HL-60 (cell line): ENCODE data around the gene PRKAG1.

Source experiments
- GABPA ChIP-seq: IDR thresholded peaks from 2 replicates; pipeline ENCODE4 v1.6.1; 2012; ENCODE audit warnings: low read depth
- POLR2AphosphoS5 ChIP-seq: IDR thresholded peaks from 2 replicates; pipeline ENCODE4 v1.6.1; 2012; ENCODE audit warnings: low read depth
- SPI1 ChIP-seq: IDR thresholded peaks from 2 replicates; pipeline ENCODE4 v1.6.1; 2012; ENCODE audit warnings: low read depth, mild to moderate bottlenecking, borderline replicate concordance
- TF ChIP-seq, protein P1 (sequence below): IDR thresholded peaks from 2 replicates; pipeline ENCODE4 v1.6.1; 2012; ENCODE audit warnings: low read depth; ENCODE audit not compliant: insufficient replicate concordance
- TF ChIP-seq, protein P2 (sequence below): IDR thresholded peaks from one replicate; pipeline ENCODE4 v1.5.1; 2011; ENCODE audit warnings: low read length, control low read depth, inconsistent platforms; ENCODE audit not compliant: insufficient read depth

DNA sequence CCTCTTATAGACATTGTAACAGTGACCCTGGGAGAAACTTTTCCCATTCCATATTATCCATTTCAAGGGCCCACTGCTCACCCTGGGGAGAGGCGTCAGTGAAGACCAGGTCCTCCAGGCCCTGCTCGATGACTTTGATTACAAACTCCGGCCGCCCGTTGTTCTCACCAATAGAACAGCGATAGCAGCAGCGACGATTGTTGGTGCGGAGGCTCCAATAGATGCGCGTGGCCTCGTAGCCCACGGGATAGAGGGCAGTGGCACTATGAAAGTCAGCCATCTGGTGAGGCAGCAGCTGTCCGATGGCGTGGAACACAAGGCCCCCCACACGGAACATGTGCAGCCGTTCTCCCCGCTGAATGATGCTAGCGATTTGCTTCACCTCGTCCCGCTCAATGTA is 7.5 kb upstream of the PRKAG1 start:
- TF ChIP-seq, protein P1, sequence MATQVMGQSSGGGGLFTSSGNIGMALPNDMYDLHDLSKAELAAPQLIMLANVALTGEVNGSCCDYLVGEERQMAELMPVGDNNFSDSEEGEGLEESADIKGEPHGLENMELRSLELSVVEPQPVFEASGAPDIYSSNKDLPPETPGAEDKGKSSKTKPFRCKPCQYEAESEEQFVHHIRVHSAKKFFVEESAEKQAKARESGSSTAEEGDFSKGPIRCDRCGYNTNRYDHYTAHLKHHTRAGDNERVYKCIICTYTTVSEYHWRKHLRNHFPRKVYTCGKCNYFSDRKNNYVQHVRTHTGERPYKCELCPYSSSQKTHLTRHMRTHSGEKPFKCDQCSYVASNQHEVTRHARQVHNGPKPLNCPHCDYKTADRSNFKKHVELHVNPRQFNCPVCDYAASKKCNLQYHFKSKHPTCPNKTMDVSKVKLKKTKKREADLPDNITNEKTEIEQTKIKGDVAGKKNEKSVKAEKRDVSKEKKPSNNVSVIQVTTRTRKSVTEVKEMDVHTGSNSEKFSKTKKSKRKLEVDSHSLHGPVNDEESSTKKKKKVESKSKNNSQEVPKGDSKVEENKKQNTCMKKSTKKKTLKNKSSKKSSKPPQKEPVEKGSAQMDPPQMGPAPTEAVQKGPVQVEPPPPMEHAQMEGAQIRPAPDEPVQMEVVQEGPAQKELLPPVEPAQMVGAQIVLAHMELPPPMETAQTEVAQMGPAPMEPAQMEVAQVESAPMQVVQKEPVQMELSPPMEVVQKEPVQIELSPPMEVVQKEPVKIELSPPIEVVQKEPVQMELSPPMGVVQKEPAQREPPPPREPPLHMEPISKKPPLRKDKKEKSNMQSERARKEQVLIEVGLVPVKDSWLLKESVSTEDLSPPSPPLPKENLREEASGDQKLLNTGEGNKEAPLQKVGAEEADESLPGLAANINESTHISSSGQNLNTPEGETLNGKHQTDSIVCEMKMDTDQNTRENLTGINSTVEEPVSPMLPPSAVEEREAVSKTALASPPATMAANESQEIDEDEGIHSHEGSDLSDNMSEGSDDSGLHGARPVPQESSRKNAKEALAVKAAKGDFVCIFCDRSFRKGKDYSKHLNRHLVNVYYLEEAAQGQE: no peak
- TF ChIP-seq, protein P2, sequence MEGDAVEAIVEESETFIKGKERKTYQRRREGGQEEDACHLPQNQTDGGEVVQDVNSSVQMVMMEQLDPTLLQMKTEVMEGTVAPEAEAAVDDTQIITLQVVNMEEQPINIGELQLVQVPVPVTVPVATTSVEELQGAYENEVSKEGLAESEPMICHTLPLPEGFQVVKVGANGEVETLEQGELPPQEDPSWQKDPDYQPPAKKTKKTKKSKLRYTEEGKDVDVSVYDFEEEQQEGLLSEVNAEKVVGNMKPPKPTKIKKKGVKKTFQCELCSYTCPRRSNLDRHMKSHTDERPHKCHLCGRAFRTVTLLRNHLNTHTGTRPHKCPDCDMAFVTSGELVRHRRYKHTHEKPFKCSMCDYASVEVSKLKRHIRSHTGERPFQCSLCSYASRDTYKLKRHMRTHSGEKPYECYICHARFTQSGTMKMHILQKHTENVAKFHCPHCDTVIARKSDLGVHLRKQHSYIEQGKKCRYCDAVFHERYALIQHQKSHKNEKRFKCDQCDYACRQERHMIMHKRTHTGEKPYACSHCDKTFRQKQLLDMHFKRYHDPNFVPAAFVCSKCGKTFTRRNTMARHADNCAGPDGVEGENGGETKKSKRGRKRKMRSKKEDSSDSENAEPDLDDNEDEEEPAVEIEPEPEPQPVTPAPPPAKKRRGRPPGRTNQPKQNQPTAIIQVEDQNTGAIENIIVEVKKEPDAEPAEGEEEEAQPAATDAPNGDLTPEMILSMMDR: no peak
- TF ChIP-seq GABPA (no peak), POLR2AphosphoS5 (no peak), SPI1 (no peak)
